ENCODE results near the gene PROSER2.

The PROSER2 gene

DNA sequence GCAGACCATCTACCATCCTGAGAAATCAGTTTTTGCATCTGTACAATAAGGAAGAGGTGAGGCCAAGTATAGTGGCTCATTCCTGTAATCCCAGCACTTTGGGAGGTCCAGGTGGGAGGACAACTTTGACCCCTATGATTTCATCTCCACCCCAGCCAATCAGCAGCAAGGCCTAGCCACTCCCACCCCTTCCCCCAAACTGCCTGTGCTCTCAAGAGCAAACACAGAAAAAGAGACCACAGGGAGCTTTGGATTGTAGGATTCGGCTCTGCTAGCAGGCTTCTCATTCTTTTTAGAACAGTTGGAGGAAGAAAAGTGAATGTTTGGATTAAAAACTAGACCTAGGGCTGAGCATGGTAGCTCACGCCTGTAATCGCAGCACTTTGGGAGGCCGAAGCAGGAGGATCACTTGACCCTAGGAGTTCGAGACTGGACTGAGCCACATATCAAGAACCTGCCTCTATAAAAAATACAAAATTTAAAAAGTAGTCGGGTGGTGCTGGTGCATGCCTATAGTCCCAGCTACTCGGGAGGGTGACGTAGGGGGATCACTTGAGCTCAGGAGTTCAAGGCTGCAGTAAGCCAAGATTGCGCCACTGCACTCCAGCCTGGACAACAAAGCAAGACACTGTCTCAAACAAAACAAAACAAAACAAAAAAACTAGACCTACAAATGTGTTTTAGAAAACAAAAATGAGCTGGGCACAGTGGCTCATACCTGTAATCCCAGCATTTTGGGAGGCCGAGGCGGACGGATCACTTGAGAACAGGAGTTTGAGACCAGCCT is 25.1 kb upstream of the PROSER2 start:
- Histone ChIP-seq H3K27me3 (ENCODE audit: low read depth, low read length) (no peaks in the 10 kb centered on the region), H3K9ac (ENCODE audit: low read length) (no peak overlapping the region), H3K36me3 (replicated peaks; ENCODE audit: low read depth, low read length) (no peaks in the 10 kb centered on the region), H3K9me3 (ENCODE audit: insufficient read depth, low read length) (no peaks in the 10 kb centered on the region), H4K20me1 (ENCODE audit: insufficient read depth, low read length) (no peaks in the 10 kb centered on the region), H3K4me2 (ENCODE audit: low read length) (no peak overlapping the region), H3K79me2 (ENCODE audit: low read length) (no peaks in the 10 kb centered on the region), H2AFZ (ENCODE audit: low read depth, low read length) (no peak overlapping the region), H3K27ac (ENCODE audit: low read length) (no peak overlapping the region), H3K4me3 (ENCODE audit: low read length) (no peak overlapping the region), H3K4me1 (ENCODE audit: low read length) (no peaks in the 10 kb centered on the region)
- TF ChIP-seq EZH2phosphoT487 (IDR thresholded peaks at IDR 0.05; ENCODE audit: low read depth), result no peak
- TF ChIP-seq CTCF (IDR thresholded peaks at IDR 0.05; ENCODE audit: low read depth, low read length), result no peak

GRCh38 chr10:11798845-11799735 is 24.1 kb upstream of the PROSER2 start:
- H3K4me3 ChIP-seq (ENCODE audit: low read length), result no peak overlapping the region
- H3K9me3 ChIP-seq (ENCODE audit: insufficient read depth, low read length), result no peaks in the 10 kb centered on the region
- no peak for TF ChIP-seq EZH2phosphoT487 (IDR thresholded peaks at IDR 0.05; ENCODE audit: low read depth)
- TF ChIP-seq CTCF (IDR thresholded peaks at IDR 0.05; ENCODE audit: low read depth, low read length), result no peak
- H3K4me2 ChIP-seq (ENCODE audit: low read length), result no peak overlapping the region
- H3K27me3 ChIP-seq (ENCODE audit: low read depth, low read length), result no peaks in the 10 kb centered on the region
- H3K4me1 ChIP-seq (ENCODE audit: low read length), result no peaks in the 10 kb centered on the region
- no peaks in the 10 kb centered on the region for H3K36me3 ChIP-seq (replicated peaks; ENCODE audit: low read depth, low read length)
- H4K20me1 ChIP-seq (ENCODE audit: insufficient read depth, low read length), result no peaks in the 10 kb centered on the region
- H3K79me2 ChIP-seq (ENCODE audit: low read length), result no peaks in the 10 kb centered on the region
- H3K27ac ChIP-seq (ENCODE audit: low read length), result no peak overlapping the region
- H2AFZ ChIP-seq (ENCODE audit: low read depth, low read length), result no peak overlapping the region
- no peak overlapping the region for H3K9ac ChIP-seq (ENCODE audit: low read length)

DNA sequence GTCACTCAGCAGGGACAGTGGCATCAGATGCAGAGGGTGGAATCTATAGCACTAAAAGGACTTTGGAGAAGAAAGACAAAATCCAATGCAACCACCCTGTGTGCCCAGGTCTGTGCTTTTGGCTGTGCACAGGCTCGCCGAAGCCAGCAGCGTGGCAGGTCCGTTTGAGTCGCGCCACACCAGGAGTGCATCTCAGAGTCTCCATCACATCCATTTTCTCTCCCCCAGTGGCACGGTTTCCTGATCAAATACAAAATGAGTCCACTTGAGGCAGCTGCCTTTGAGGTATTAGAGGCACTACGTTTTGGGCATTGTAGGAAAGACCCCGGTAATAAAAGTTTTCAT is 23.4 kb upstream of the PROSER2 start:
- no peak overlapping the region for H3K4me2 ChIP-seq (ENCODE audit: low read length)
- TF ChIP-seq CTCF (IDR thresholded peaks at IDR 0.05; ENCODE audit: low read depth, low read length), result no peak
- TF ChIP-seq EZH2phosphoT487 (IDR thresholded peaks at IDR 0.05; ENCODE audit: low read depth), result no peak

DNA sequence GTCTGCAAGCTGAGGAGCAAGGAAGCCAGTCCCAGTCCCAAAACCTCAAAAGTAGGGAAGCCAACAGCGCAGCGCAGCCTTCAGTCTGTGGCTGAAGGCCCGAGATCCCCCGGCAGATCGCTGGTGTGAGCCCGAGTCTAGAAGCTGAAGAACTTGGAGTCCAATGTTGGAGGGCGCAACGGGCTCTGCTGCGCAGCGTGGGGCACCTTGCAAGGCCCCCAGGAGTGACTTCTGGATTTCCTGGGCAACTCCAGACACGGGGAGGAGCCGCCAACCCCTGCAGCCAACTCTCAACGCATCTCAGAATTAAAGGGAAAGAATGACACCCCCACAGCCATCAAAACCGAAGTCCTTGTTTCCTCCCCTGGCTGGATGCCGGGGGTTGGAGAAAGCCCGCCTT is 18.8 kb upstream of the PROSER2 start:
- Histone ChIP-seq H4K20me1 (ENCODE audit: insufficient read depth, low read length) (no peaks in the 10 kb centered on the region), H3K9me3 (ENCODE audit: insufficient read depth, low read length) (no peaks in the 10 kb centered on the region), H3K9ac (ENCODE audit: low read length) (no peak overlapping the region), H3K27ac (ENCODE audit: low read length) (no peak overlapping the region), H3K79me2 (ENCODE audit: low read length) (no peaks in the 10 kb centered on the region), H3K4me3 (ENCODE audit: low read length) (no peak overlapping the region), H3K27me3 (ENCODE audit: low read depth, low read length) (peaks cover 6% of the 10 kb centered on the region; the same call in 1 of the 2 replicates), H2AFZ (ENCODE audit: low read depth, low read length) (no peak overlapping the region), H3K36me3 (replicated peaks; ENCODE audit: low read depth, low read length) (no peaks in the 10 kb centered on the region), H3K4me2 (ENCODE audit: low read length) (no peak overlapping the region), H3K4me1 (ENCODE audit: low read length) (no peaks in the 10 kb centered on the region)
- no peak for TF ChIP-seq EZH2phosphoT487 (IDR thresholded peaks at IDR 0.05; ENCODE audit: low read depth)
- no peak for TF ChIP-seq CTCF (IDR thresholded peaks at IDR 0.05; ENCODE audit: low read depth, low read length)

More for the DNA sequence above, 23.4 kb upstream of the PROSER2 start:
- Histone ChIP-seq H2AFZ (ENCODE audit: low read depth, low read length) (no peak overlapping the region), H3K9ac (ENCODE audit: low read length) (no peak overlapping the region), H3K79me2 (ENCODE audit: low read length) (no peaks in the 10 kb centered on the region), H3K27me3 (ENCODE audit: low read depth, low read length) (no peaks in the 10 kb centered on the region), H4K20me1 (ENCODE audit: insufficient read depth, low read length) (no peaks in the 10 kb centered on the region), H3K4me1 (ENCODE audit: low read length) (no peaks in the 10 kb centered on the region), H3K4me3 (ENCODE audit: low read length) (no peak overlapping the region), H3K9me3 (ENCODE audit: insufficient read depth, low read length) (no peaks in the 10 kb centered on the region), H3K36me3 (replicated peaks; ENCODE audit: low read depth, low read length) (no peaks in the 10 kb centered on the region), H3K27ac (ENCODE audit: low read length) (no peak overlapping the region)

Measured in OCI-LY3 (cell line).